Measurements from ENCODE around the gene TMEM273.

Gene TMEM273

DNA sequence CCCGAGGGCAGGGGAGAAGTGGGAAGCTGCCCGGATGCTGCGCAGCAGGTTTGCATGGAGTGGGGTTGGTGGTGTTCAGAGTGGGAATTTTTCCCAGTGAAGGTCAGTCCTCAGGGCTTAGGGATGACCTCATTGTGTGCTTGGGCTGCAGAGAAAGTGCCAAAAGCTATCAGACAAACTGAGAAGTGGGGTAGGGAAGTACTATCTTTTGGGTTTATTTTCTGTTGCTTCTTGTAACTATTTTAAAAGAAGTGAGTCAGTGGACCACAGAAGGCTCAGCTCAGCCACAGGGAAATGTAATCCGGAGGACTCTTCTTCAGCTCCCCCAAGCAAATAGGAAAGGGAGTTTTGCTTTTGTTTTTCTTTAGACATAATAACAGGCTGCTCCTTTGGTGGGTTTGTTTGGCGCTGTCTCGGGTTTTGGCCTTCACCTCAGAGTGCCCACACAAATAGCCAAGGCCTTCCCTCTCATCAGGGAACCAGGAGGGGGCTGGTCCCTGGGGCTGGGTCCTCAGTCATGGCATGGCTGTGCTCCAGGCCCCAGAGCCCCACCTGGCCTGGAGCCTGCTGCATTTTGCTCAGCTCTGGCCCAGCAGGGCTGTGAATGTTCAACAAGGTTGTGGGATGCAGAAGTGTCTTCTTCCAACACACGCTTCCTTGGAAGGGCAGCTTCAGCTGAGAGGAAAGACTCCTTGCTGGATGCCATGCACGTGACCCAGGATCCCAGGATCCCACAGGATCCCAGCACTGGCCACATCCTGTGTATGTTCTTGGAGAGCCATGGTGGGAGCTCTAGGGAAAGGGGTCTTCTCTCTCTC, 49.0 kb downstream of the TMEM273 start:
- DNase-seq, result no peak

DNA sequence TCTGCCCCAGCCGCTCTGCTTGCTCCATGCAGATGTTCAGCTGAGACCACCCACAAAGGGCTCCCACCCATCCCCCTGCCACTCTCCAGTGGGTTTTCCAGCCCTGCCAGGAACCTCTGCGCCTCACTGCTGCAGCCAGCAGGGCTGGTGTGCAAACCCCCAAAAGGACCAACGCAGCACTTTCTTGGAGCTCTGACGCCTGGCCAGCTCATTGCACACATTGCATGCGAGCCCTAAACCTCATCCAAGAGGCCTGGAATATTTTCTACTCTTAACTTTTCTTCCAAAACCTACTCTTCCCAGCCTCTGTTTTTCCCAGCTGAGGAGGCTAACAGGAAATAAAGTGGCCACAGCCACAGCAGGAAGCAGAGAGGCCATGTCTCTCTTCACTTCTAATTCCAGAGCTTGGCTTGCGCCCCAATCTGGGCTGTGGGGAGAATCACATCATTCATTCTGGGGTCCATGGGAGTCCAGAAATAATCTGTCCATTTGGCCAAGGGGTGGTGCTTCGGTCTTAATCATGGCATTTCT, 49.8 kb downstream of the TMEM273 start:
- DNase-seq, result no peak

DNA sequence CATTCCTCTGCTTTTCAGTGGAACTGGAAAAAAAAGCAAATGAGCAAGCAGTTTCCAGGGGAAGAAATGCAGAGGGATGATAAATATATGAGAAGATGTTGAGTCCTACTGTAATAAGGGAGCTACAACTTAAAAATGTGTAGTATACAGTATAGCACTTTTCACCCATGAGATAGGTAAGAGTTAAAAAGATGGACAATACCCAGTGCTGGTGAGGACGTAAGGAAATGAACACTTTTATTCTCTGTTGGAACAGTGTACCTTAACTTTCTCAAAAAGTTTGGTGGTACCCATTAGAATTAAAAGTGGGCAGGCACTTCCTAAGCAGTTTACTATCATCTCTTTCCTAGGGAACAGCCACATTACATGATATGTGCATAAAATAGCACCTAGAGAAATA, 51.7 kb downstream of the TMEM273 start:
- DNase-seq, result no peak

DNA sequence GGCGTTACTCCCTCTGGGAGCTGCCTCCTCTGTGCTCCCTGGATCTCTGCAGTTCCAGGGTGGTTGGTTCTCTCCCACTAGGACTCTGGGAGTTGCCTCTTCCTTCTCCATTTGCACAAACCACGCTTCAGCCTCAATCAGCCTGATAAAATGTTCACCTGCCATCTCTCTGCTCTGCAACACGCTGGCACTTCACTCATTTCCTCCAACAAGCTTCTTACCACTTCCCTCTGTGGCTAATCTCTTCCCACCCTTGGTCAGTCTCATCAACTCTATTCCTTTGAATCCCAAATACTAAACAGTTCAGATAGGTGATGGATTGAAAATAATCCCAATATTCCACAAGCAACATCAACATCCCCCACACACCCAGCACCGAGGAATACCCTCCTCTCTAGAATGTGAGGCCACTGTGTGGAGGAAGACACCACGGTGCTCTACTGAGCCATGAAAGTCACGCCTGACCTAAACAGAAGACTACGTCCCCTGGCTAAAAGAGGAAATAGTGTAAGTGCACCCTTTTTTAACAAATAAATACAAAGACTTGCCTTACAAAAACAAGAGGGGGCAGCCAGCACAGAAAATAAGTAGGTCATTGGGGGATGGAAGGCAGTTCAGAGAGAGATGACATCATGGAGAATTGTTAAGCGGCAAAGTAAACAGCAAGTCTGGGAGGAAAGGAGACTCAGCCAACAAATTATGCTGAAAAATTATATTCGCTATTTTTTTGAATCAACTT, 52.4 kb downstream of the TMEM273 start:
- no peak for DNase-seq

DNA sequence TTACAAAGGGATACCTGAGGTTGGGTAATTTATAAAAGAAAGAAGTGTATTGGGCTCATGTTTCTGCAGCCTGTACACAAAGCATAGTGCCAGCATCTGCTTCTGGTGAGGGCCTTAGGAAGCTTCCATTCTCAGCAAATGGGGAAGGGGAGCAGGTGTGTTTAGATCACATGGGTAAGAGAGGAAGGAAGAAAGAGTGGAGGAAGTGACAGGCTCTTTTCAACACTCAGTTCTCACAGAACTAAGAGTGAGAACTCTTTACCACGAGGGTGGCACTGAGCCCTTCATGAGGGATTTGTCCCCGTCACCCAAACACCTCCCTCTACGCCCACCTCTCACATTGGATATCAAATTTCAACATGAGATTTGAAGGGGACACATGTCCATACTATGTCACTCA, 53.9 kb downstream of the TMEM273 start:
- no peak for DNase-seq

DNA sequence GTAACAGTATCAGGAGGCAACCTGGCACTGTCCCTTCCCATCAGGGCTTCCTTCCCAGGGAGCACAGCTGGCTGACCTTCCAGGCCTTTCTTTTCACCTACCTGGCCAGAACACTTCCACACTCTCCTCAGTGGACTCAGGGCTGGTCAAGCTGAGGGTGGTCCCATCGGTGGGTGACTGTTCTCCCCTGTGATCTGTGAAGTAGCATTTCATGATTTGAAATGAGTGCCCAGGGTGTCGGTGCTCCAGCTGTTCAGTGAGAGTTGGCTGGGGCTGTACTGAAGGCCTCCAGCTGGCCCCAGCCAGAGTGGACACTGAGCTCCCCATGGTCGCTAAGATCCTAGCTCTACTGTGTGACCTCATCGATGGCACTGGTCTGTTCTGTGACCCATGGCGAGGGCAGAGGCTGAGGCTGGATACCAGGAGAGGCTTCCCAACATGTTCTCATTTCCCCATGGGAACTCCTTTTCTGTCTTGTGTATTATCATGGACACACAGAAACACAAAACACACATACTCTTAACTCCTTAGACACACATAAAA, 54.4 kb downstream of the TMEM273 start, which contains the start of gene FAM170B:
Gene FAM170B, minus strand, starts transcription at position 316 of the 543 bp plus-strand sequence. Its CDS starts 103 bp downstream, at position 213.
- DNase-seq, result no peak

DNA sequence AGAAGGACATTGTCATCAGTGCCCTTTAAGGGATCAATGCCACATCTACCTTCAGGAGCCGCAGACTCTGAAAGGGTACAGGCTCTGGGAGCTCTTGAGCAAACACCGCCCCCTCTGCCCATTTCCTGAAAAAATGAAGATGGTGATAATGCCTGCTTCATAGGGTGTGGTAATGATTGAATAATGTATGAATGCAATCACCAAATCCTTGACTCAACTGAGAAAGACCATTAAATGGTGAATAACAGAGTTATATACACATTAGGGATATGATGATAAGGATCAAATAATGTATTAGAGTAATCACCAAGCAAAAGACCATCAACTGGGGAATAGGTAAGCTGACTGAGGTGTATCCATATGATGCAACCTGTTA, 55.8 kb downstream of the TMEM273 start:
- no peak for DNase-seq

DNA sequence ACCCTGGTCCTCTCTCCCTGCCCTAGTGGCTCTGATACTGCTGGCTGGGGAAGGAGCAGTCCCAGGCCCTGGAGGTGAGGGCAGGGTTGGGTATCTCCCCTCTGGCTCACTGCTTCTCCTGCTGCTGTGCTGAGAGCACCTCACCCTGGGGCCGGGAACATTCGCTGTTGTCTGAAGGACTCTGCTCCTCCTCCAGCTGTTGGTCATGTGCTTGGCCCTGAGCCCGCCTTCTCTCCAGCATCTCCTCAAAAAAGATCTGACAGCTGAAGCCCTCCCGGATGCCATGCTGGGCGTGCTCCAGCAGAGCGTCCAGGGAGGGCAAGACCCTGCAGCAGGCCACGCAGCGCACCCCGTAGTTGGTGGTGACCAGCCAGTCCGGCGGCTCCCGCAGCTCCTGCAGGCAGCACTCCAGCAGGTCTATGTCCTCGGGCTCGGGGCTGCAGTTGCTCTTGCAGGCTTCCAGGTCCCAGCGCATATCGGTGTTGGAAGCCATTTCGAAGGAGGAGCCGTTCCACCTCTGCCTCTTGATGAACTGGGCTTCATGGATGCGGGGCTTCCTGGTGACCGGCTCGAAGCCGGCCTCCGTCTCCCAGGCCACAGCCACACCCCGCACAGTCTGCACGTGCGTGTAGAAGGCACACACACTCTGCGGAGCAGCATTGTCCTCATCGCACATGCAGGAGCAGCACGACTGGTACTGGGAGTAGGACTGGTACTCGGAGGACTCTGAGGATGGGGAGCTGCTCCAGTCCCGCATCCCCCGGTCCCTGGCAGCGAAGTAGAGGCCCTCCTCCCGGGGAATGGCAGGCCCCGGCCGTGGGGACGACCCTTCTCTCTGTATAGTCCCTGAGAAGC, 56.5 kb downstream of the TMEM273 start:
- no peak for DNase-seq

DNA sequence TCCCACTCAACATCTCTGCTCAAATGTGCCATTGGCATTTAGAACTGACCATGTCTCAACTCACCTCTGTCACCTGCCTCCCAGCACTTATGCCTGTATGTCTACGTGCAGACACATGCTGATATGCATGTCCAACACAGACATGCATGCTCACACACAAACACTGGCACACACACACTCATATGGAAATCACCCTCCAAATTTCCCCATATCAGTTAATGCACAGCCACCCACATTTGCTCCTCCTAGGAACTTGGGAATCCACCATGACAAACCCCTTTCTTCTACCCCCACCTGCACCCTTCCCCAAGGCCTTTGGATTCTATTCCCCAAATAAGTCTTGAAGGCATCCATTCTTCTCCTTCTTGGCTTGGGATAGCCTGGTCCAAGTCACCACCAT, 58.8 kb downstream of the TMEM273 start:
- DNase-seq, result no peak

DNA sequence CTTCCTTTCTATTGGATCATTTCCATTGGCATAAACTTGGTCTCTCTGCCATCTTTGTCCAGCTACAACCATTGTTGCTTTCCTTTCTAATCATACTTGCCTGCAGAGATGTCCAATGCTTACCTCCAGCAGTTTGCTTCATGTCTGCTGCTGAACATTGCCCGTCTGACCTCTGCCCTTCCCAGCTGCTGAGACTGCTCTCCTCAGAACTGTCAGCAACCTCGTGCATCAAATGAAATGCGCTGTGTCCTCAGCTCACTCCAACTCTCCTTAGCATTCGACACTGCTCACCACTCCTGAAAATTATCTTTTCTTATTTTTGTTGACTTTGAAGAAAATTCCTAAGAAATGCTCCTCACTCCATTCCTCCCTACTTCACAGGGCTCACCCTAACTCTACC, 59.3 kb downstream of the TMEM273 start:
- no peak for DNase-seq

DNA sequence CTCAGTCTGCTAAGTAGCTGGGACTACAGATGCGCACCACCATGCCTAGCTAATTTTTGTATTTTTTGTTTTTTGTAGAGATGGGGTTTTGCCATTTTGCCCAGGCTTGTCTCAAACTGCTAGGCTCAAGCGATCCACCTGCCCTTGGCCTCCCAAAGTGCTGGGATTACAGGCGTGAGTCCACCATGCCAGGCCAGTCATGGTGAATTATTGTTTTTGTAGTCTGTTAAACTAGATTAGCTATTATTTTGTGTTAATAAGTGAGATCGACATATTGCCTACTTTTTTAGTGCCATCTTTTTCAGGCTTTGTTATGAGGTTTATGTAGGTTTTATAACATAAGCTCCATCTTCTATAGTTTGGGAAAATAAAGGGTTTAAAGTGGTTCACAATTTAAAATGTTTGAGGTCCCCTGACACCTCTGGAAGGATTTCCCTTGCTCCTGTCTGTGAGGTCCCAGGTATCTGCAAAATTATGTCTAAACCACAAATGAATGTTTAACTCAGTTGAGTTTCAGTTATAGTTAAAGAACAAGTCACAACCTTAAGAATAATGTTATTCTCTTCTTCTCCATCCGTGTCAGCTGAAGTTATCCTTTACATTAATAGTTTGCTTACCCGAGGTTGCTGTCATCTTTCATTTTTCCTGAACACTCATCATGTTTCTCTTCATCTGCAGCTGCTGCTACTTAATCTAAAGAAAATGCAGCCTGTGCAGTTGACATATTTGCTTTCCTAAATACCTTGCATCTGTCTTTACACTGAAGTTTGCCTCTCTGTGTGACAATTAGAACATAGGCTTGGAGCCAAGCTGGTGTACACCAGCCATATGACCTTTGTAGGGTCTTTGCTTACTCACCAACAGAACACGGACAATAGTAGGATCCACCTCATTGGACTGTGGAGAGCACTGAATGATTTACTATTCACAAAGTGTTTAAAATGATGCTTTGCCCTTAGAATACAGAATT, 63.9 kb downstream of the TMEM273 start:
- no peak for DNase-seq

DNA sequence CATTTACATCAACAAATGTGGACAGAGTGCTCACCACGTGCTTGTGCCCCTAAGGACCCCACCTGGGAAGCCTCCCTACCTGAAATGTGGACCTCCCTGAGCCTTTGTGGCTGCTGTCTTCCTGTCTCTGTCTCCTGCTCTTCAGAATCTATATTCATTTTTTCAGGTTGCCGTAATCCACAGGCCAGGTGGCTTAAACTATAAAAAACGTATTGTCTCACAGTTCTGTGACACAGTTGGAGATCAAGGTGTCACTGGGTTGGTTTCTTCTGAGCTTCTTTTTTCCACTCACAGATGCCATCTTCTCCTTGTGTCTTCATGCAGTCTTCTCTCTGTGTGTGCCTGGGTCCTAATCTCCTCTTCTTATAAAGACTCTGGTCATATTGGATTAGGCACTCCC, 67.3 kb downstream of the TMEM273 start:
- no peak for DNase-seq

DNA sequence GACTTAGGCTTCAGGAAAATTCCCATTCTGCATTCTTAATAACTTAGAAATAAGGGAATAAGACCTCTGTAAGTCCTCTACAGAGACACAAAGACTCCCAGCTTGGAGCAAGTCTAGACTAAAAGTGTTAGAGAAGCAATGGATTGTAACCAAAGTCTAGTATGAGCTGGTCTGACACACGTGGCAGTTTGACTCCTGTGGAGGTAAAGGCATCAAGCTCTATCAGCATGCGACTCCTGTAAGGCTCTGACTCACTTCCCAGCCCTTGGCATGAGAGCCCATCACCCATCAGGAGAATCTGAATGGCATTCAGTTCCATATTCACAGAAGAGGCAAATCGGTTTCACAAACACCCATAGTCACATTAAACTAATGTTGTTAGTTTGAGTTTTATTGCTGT, 68.4 kb downstream of the TMEM273 start:
- no peak for DNase-seq

DNA sequence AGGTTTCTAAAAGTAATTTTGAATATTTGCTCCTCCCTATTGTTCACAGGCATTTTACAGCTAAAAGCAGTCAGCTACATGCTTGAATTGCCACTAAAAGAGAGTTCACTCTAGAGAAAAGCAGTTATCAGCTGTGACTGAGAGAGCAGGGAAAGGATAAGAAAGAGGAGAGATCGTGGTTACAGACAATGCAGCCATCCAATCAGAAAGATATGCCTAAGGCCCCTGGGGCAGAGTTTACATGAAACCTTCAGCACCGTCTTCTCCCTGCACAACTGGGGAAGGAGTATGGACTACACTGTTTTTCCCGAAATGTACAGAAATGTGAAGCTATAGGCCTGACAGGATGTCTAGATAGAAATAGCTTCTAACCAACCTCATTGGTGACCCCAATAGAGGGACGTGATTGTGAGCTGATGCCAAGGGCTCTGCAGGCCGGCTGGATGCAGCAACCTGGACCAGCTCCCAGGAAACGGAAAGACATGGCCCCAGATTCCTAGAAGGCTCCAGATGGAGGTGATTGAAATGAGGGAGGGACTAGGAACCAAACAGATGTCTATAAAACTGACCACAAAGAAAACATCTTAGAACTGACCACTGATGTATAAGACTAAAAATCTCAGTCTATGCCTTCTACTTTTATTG, 69.6 kb downstream of the TMEM273 start:
- no peak for DNase-seq

DNA sequence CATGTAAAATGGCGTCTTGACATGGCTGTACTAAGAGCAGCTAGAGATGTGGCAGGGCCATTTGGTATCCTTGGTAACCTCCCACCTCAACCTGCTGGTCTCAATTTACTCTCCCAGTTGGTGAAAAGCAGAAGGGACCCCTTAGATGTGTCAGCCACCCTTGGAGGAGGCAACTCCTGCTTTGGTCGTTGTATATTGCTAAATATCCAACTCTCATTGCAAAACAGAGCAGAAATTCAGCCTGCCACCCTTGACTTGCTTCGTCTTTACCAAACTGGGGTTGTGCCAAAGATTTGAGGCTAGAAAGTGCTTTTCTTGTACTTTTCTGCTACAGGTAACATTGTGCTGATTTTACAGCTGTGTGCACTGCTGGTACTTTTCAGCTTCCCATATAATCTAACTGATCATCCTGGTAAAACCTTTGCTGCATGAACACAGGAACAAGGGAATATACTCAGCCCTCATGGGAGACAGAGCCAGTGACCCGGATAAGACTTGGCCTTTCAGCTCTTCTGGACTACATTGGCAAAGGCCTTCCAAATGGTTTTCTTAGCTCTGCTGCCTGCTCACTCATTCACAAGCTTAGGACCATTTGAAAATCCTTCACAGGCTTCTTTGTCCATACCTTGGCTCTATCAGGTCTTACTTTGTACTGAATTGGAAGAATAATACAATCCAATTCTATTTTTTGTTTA, 70.7 kb downstream of the TMEM273 start:
- no peak for DNase-seq

DNA sequence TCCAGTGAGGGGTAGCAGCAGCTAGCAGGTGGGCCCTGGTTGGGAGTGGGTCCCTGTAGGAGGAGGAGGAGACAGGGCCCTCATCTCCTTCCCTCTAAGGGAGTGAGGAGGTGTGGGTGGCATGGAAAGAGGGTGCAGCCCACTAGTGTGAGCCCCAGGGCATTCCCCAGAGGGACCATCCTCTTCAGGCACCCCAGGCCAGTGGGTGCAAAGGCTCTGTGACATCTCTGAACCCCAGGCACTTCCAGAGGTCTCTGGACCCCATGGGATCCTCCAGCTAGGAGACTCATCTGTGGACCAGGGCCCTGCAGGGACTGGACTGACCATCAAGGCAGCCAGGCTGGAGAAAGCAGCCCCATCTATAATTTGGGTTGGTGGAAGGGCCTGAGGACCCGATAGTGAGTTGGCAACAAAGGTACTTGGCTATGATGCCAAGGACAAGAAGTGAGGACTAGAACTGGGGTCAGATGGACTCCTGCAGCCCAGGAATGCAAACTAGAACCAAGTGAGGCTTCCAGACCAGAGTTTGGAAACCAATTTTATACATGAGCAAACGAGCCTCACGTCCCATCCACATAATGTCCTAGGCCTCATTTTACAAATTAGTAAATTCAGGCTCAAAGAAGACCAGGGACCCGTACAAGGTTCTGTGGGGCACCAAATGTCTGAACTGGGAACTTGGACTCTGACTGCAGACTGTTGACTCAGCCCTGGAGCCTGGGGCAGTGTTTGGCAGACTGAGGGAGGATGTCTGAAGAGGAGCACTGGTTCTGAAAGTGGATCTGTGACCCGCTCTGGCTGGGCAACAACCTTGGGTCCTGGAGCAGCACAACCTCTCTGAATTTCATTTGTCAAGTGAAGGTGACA, 71.4 kb downstream of the TMEM273 start:
- no peak for DNase-seq

DNA sequence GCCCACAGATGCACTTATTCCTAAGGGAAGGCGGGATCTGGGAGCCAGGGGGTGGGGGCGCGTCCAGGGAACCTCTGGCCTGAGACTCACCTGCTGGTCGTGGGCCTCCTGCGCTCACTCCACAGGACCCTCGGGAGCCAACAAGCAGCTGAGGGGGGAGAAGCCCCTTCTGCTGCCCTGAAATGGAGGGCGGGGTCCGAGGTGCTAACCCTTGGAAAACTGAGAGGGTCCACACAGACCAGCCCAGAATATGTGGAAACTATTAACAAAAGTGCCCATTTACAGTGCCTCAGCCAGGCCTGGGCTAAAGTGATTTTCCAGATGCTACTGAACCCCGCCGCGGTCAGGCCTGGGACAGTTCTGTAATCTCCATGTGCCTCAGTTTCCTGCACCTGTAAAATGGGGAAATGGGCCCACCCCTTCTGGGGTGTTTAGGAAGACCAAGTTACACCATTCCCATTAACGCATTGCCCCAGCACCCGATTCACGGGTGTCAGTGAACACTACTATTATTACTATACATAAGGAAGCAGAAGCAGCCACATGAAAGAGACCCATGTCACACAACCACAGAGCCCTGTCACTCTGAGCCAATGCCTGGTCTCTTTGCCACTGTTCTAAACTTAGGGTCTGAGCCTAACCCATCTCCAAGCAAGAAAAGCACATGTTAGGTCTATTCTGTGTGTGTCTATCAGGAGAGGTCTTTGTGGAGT, 72.2 kb downstream of the TMEM273 start:
- no peak for DNase-seq

DNA sequence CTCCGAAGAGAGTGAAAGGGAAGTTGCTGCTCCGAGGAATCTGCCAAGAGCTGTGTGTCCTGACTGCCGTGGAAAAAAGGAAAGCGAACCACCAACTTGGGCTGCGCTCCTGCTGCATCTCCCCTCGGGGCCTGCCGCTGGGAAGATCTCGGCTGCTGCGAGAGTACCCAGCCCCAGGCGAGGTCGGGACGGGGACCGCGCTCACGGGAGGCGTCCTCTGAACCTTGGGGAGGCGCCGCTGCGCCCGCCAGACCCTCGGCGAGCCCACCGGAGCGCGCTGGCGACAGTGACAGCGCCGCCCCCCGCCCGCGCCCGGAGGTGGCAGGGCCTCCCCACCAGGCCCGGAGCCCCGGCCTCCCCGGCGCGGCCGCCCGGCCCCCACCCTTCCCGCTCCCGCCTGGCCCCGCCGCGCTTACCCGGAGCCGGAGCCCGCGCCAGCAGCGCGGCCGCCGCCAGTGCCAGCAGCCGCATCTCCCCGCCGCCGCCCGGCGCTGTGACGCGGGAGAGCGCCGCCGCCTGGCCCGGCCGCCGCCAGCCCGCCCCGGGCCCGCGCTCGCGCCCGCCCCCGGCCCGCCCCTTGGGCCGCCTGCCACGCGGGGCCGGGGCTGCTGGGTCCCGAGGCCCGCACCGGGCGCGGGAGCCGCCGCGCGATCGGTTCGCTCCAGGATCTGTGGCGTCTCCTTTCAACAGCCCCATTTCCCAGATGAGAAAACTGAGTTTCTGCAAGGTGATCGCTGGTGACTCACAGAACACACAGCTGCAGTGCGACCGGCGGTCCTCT, 73.0 kb downstream of the TMEM273 start, which contains the start of gene VSTM4:
Gene VSTM4, minus strand, starts transcription at position 508 of the 781 bp plus-strand sequence. Its CDS starts 37 bp downstream, at position 471.
- DNase-seq, result no peak

All from cortex of kidney (tissue), 1 donor.